ENCODE measurements around the gene BTRC. TPM values are rescaled to one million over a fixed set of nuclear protein-coding genes. Genes with fewer than 3 reads are reported as not detected.

Gene BTRC
- total RNA-seq, 1 experiment from 2014 or later: 29.1 TPM

- BruUV-seq (replicated peaks): no TSS peak
- Histone ChIP-seq H3K79me2 (ENCODE audit: insufficient read depth, low read length) (no peaks in the 10 kb centered on the region), H3K27me3 (ENCODE audit: insufficient read depth, low read length) (peaks cover 3% of the 10 kb centered on the region; the same call in 1 of the 2 replicates), H3K9me2 (ENCODE audit: insufficient read depth) (no peaks in the 10 kb centered on the region), H3K4me3 (replicated peaks in 1 of 2; ENCODE audit: low read depth in 1 of 2, low read length in 2 of 2) (no peak overlapping the region), H3K27ac (ENCODE audit: low read depth, low read length) (no peak overlapping the region), H3K4me2 (ENCODE audit: low read length) (no peak overlapping the region), H4K20me1 (ENCODE audit: insufficient read depth) (no peaks in the 10 kb centered on the region), H3K36me3 (ENCODE audit: control insufficient read depth in 1 of 2, insufficient read depth in 2 of 2, low read length in 2 of 2) (no peaks in the 10 kb centered on the region), H3K9ac (ENCODE audit: low read length) (no peak overlapping the region), H2AFZ (ENCODE audit: low read depth, low read length, poor library complexity, severe bottlenecking) (no peak overlapping the region), H3K4me1 (ENCODE audit: control insufficient read depth in 1 of 2, insufficient read depth in 2 of 2, low read length in 2 of 2) (no peaks in the 10 kb centered on the region), H3K9me3 (ENCODE audit: control insufficient read depth in 1 of 2, insufficient read depth in 1 of 2, low read depth in 1 of 2, low read length in 2 of 2) (no peaks in the 10 kb centered on the region; a peak in 1 of 4 replicates)
- ChIA-PET POLR2A (interaction anchor here (1.6 kb wide), 1 partner anchor 14 kb away, joined by 3 read pairs; no protein-coding TSS in a partner anchor), RAD21 (ENCODE audit: low non-redundant PET in 1 of 2, low total read pairs in 2 of 2, uncharacterized antibody in 2 of 2, unreplicated experiment in 2 of 2) (no interaction called here), CTCF (no interaction called here)
- ATAC-seq: no peak
- no peak for DNase-seq (ENCODE audit: low read depth, low spot score)
- TF ChIP-seq MAX (IDR thresholded peaks at IDR 0.05) (no peak), TCF7L2 (IDR thresholded peaks at IDR 0.05; ENCODE audit: borderline replicate concordance, extremely low read depth, insufficient read depth, insufficient read length) (no peak), ZFX (IDR thresholded peaks at IDR 0.05) (no peak), SP1 (IDR thresholded peaks at IDR 0.05; ENCODE audit: low read depth) (no peak), EGR1 (IDR thresholded peaks at IDR 0.05; ENCODE audit: low read depth) (no peak), CTCF (IDR thresholded peaks at IDR 0.05 in 2 of 3, conservative IDR thresholded peaks at IDR 0.05 in 1 of 3; ENCODE audit: borderline replicate concordance in 1 of 3, insufficient read depth in 1 of 3, low read depth in 2 of 3, low read length in 2 of 3) (no peak), ATF3 (IDR thresholded peaks at IDR 0.05) (no peak), JUND (IDR thresholded peaks at IDR 0.05) (no peak), YY1 (IDR thresholded peaks at IDR 0.05; ENCODE audit: extremely low read depth, insufficient replicate concordance, low read depth, low read length) (no peak)
- intact Hi-C loops (cut with micrococcal nuclease): no loop called here
These were observed 23.7 kb upstream of the BTRC start for GRCh38 chr10:101330231-101330630.

All from HCT116 (cell line).